Cerebellar nuclear complex (tissue), 1 donor: ENCODE data around the gene OXNAD1.
"Not testable (repeated sequence)": the region's sequence is repeated elsewhere in the genome, so short reads cannot be mapped to it uniquely, and the experiment has no call there.

Experiments used
- DNase-seq, 2 experiments: peaks; one replicate each; lab custom pipeline; 2025; lab: John Stamatoyannopoulos, UW

OXNAD1 gene

GRCh38 chr3:16304061-16305010 is 39.3 kb downstream of the OXNAD1 start:
- no peak for DNase-seq

DNA sequence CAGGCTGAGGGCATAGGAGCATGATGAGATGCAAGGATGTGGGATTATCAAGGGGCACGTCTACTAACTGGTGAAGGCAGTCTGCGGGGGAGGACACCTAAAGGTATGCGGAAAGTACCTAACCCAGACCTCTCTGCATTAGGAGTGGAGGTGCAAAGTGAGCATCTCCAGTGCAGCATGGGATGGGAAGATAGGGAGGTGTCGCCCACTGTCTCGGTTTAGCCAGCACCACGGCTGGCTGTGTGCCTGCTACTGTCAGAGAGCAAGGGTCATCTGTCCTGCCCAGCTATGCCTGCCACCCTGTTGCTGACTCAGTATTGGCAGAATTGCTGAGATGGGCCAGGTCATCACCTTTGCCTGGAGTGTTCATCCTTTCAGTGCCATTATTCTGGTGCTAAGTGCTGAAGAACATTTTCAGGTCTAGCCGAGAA is 40.1 kb downstream of the OXNAD1 start:
- DNase-seq: no peak

- DNase-seq: no peak
These were observed 43.0 kb downstream of the OXNAD1 start for GRCh38 chr3:16307832-16308531.

GRCh38 chr3:16308727-16309126 is 43.7 kb downstream of the OXNAD1 start:
- DNase-seq: no peak

DNA sequence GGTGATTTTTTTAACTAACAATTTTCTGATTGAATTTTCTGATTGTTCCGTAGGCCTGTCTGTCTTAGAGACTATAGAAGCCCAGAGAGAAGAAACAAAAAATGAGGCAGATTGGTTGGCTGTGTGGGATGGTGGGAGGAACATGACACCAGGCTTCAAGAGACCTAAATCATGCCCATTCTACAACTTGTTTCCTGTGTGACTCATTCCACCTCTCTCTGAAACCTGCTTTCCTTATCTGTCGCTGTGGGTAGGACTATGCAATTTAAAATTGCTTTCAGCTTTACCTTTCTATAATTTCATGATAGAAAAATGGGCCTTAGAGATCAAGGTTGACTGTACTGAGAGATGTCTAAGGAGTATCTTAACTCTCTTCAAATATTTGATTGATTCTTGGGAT is 44.5 kb downstream of the OXNAD1 start:
- DNase-seq: no peak

- not testable (repeated sequence) for DNase-seq
These were observed 45.5 kb downstream of the OXNAD1 start for GRCh38 chr3:16310486-16310885.

DNA sequence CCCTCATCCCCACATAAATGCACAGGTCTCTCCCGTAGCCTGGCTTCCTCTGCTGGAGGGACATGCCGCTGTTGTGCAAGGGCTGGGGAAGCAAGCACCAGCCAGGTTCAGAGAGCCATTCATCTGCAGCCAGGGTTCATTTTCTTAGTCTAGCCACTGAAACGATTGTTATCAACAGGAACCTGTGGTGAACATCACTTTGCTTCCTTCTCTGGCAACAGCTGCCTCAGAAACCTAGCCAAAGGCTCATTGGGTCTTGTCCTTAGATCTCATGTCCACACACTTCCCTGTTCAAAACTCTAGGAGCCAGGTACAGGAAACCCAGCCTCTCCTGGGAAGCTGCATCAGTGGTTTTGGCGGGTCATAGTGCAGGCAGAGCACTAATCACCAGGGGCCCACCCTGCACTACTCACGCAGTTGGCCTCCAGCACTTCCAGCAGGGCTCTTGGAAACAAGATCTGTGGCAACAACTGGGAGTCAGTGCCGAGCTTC is 47.0 kb downstream of the OXNAD1 start:
- DNase-seq: no peak

- no peak for DNase-seq
These were observed 49.1 kb downstream of the OXNAD1 start for GRCh38 chr3:16313886-16314645.

GRCh38 chr3:16315623-16316022 is 50.6 kb downstream of the OXNAD1 start:
- no peak for DNase-seq

- no peak for DNase-seq
These were observed 51.4 kb downstream of the OXNAD1 start for GRCh38 chr3:16316396-16316795.

DNA sequence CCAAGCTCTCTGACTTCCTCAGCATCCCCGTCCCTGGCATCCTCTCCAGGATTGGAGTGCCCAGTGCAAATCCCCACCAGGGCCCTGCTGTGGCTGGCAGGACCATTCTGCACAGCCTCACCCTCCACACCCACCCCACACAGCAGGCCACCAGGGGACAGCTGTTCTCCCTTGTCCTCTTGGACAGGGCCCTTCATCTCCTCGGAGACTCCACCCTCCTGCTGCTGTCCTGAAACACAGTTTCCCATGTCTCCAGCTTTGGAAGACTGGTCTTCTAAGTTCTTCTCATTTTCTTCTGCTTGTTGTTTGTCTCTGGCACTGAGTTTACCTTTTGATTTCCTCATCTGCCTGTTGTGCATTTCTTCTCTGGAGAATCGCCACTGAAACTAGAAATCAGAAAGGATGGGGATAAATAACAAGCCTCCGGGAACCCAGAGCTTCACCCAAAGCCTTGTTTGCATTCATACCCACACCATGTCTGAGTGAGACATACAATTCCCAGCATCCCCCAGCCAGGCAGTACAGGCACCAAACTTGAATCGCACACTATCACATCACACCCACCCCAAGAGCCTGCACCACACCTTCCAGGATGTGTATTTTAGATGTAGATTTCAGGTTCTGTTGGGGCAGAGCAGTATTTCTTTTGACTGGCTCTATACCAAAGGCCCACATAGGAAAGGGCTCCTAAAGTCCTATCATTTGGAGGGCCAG is 52.0 kb downstream of the OXNAD1 start:
- no peak for DNase-seq

DNA sequence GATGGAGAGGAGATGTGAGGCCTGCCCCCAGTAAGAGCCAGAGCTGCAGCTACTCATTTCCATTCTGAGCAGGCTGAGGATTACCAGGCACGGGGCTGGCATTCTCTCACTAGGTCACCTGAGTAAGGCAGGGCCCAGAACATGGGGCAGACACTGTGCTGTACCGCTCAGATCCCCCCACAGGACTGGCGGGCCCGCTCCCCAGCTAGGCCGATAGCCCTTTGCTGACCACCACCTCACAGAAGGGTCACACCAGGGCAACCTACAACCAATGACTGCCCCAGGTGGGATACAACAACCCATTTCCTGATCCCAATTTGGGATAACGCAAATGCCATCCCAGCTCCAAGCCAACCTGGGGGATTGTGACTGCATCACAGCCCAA is 52.5 kb downstream of the OXNAD1 start:
- DNase-seq: no peak

DNA sequence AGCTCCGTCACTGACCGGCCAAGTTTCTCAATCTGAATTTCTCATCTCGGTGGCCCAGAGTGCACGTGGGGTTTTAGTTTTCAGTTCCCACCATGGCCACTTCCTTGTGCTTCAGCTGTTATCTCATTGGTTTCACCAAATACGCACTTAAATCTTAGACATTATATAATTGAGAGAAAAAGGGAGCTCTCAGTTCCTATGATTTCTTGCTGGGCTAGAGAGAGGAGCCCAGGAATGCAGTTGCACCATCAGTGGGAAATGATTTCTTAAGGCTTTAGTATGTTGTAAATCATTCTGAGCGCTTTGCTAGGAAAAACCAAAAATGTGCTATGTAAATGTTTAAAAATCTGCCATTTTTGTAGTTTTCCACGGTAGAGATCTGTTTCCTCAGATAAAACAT is 53.2 kb downstream of the OXNAD1 start:
- DNase-seq: no peak

DNA sequence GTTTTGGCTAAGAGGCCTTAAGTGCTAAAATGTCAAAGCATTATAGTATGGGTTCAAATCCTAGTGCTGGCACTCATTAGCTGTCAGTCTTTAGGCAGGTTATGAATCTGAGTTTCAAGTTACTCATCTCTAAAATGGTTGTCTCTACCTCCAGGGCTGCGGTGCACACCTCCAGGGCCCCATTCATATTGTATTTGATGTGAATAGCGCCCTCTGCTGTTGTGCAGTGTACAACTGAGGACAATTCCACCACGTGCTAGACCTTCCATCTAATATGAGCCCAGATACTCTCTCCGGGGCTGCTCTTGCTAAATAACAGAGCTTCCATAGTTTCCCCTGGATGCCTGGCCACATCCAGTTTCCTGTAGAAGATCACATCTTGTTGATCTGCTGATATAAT is 54.3 kb downstream of the OXNAD1 start:
- DNase-seq: no peak

- no peak for DNase-seq
These were observed 54.7 kb downstream of the OXNAD1 start for GRCh38 chr3:16319723-16320122.

DNA sequence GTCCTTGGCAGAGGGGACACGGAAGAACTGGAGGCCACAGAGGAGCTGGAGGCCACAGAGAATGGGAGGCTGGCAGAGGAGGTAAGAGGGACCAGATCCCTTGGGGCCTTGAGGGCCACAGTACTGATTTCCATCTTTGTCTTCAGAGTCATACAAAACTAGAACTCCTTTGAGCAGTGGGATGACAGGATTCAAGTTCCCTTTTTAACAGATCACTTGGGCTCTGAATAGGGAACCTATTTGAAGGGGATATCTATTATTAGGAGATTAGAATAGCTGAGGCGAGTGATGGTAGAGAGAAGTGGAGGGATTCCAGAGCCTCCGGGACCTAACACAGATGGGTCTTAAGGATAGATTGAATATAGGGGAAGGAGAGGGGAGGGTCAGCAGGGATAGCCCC is 55.7 kb downstream of the OXNAD1 start:
- DNase-seq: no peak

- DNase-seq: peak; percentile 74 to 91
These were observed 57.2 kb downstream of the OXNAD1 start for GRCh38 chr3:16322189-16322588.

GRCh38 chr3:16323737-16324136 is 58.7 kb downstream of the OXNAD1 start:
- DNase-seq: no peak

GRCh38 chr3:16325850-16326249 is 60.8 kb downstream of the OXNAD1 start:
- no peak for DNase-seq

- DNase-seq: no peak
These were observed 61.8 kb downstream of the OXNAD1 start for GRCh38 chr3:16326724-16327349.

DNA sequence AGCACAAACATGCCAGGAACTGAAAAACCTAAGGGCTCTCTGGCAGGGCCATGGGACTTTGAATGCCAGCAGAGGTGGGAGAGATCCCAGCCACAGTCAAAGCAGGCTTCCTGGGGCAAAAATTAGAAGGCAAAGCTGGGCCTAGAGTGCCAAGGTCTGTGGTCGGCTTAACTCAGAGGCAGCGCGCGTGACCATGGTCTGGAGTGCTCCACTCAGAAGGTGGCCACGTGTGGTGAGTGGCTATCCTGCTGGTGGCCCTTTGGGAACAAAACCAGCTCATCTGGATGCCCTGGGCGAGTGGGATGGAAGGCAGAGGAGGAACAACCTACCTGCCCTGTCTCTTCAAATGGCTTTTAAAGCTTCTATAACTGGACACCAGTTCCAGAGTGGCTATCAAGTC is 63.1 kb downstream of the OXNAD1 start:
- no peak for DNase-seq
